Gastrocnemius medialis (tissue), 4 donors: ENCODE results near the gene TMSB10. TPM values are rescaled to one million over a fixed set of nuclear protein-coding genes. Genes with fewer than 3 reads are reported as not detected.

Experiments
- ATAC-seq, 2 donors: fragments of 150-250 bp; one replicate each; pipeline ENCODE4 v1.9.1; 2016
- DNase-seq, 2 donors: peaks; one replicate each; pipeline ENCODE4 v3.0.0-alpha.2; 2019
- H3K27ac ChIP-seq, 4 donors: fragments of 200-600 bp; sonication (generic); 1 replicate in 1 of 4; 2 replicates in 3 of 4; pipeline ENCODE4 v1.5.1; 2016 to 2018; ENCODE audit warnings: mild to moderate bottlenecking in 2 of 4, moderate library complexity in 1 of 4
- H3K27me3 ChIP-seq, 3 donors: fragments of 200-600 bp; sonication (generic) in 2 of 3; 1 replicate in 1 of 3; 2 replicates in 2 of 3; pipeline versions ENCODE4 v1.5.1 to v1.6.0; 2016 to 2019; ENCODE audit warnings: mild to moderate bottlenecking in 1 of 3, moderate library complexity in 1 of 3
- H3K36me3 ChIP-seq, 2 donors: fragments of 200-600 bp; sonication (generic) in 1 of 2; one replicate each; pipeline ENCODE4 v1.5.1; 2017 to 2018
- H3K4me1 ChIP-seq, 2 donors: fragments of 200-600 bp; sonication (generic) in 1 of 2; one replicate each; pipeline ENCODE4 v1.5.1; 2016 to 2017; ENCODE audit warnings: mild to moderate bottlenecking in 2 of 2
- H3K4me3 ChIP-seq, 4 donors: fragments of 200-600 bp; sonication (generic) in 3 of 4; 1 replicate in 1 of 4; 2 replicates in 3 of 4; pipeline ENCODE4 v1.5.1; 2016 to 2019; ENCODE audit warnings: mild to moderate bottlenecking in 2 of 4
- H3K9me3 ChIP-seq, 3 donors: fragments of 200-600 bp; sonication (generic) in 2 of 3; 1 replicate in 1 of 3; 2 replicates in 2 of 3; pipeline ENCODE4 v1.5.1; 2016 to 2019
- CTCF ChIP-seq, 5 experiments: fragments of 450-650 bp in 3 of 5; fragments of 200-600 bp in 2 of 5; sonication (generic) in 2 of 5; IDR thresholded peaks in 4 of 5; conservative IDR thresholded peaks in 1 of 5; 1 replicate in 4 of 5; 2 replicates in 1 of 5; pipeline ENCODE4 v1.5.1; 2016 to 2019; ENCODE audit warnings: antibody characterized with exemption in 5 of 5, mild to moderate bottlenecking in 3 of 5, moderate library complexity in 3 of 5
- POLR2A ChIP-seq, 2 donors: fragments of 450-650 bp; IDR thresholded peaks; one replicate each; pipeline ENCODE4 v1.6.1; 2017; ENCODE audit warnings: antibody characterized with exemption in 2 of 2, mild to moderate bottlenecking in 2 of 2, moderate library complexity in 2 of 2
- in situ Hi-C, 4 donors: fragments of 200-750 bp; cut with MboI; loops; one replicate each; pipeline versions ENCODE4 v1.15.0 to v1.8.0; 2017; ENCODE audit warnings: low sequenced_read_pairs in 4 of 4
- intact Hi-C: fragments of 100-400 bp; cut with DNase I; formaldehyde crosslinking; loops from one replicate; pipeline ENCODE4 v1.15.1; 2023; ENCODE audit warnings: low total_unique reads
- total RNA-seq, 4 donors: library from RNA; depleted of rRNA; stranded (reverse); fragments of >200 nt; gene quantifications; one replicate each; pipeline versions ENCODE4 v1.1.0 to v1.2.3, GENCODE V29; 2016

The TMSB10 gene
- total RNA-seq, 4 donors from 2014 or later: 329 to 954 (median 486) TPM

DNA sequence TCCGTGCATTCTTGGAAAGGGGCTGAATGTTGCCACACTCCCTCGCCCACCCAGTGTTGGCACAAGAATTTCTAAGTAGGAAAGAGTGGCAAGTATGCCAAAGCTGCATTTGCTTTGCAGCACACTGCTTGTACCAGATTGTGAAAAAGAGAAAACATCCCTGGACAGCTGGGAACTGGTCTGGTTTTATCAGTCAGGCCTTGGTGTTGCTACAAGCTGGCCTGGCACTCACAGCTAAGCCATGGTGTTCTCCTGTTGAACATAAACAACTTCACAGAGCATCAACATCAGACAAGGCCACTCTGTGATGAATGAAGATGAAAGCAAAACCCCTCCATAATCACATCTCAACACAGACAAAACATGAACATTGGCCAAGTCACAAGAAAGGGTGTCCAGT is 20.3 kb upstream of the TMSB10 start:
- Histone ChIP-seq H3K27ac (no peak overlapping the region), H3K9me3 (no peaks in the 10 kb centered on the region), H3K4me1 (peaks cover 16 to 19% of the 10 kb centered on the region in 2 donors), H3K4me3 (no peak overlapping the region), H3K36me3 (no peaks in the 10 kb centered on the region), H3K27me3 (peaks cover 15 to 24% (median 19%) of the 10 kb centered on the region in 3 donors)
- no peak for ATAC-seq
- DNase-seq: no peak
- in situ Hi-C loops (loop anchor here in 3 of 4 donors (10.0 kb wide), 1 partner anchor 390 kb away; no protein-coding TSS in a partner anchor), intact Hi-C loops (no loop called here)
- no peak for TF ChIP-seq POLR2A (IDR thresholded peaks at IDR 0.05)
- no peak for TF ChIP-seq CTCF (IDR thresholded peaks at IDR 0.05 in 4 of 5, conservative IDR thresholded peaks at IDR 0.05 in 1 of 5)

GRCh38 chr2:84886791-84887190 is 18.7 kb upstream of the TMSB10 start:
- ATAC-seq (no peak), DNase-seq (no peak)
- peaks cover 0 to 8% (median 2%) of the 10 kb centered on the region in 3 donors for H3K27me3 ChIP-seq
- peaks cover 3 to 5% of the 10 kb centered on the region in 2 donors for H3K4me1 ChIP-seq
- no peak for TF ChIP-seq CTCF (IDR thresholded peaks at IDR 0.05 in 4 of 5, conservative IDR thresholded peaks at IDR 0.05 in 1 of 5)
- no peak for TF ChIP-seq POLR2A (IDR thresholded peaks at IDR 0.05)
- no peaks in the 10 kb centered on the region for H3K36me3 ChIP-seq
- H3K9me3 ChIP-seq: no peaks in the 10 kb centered on the region
- no peak overlapping the region for H3K27ac ChIP-seq
- in situ Hi-C loops (loop anchor here in 3 of 4 donors (10.0 kb wide), 1 partner anchor 392 kb away; no protein-coding TSS in a partner anchor), intact Hi-C loops (no loop called here)
- no peak overlapping the region for H3K4me3 ChIP-seq

DNA sequence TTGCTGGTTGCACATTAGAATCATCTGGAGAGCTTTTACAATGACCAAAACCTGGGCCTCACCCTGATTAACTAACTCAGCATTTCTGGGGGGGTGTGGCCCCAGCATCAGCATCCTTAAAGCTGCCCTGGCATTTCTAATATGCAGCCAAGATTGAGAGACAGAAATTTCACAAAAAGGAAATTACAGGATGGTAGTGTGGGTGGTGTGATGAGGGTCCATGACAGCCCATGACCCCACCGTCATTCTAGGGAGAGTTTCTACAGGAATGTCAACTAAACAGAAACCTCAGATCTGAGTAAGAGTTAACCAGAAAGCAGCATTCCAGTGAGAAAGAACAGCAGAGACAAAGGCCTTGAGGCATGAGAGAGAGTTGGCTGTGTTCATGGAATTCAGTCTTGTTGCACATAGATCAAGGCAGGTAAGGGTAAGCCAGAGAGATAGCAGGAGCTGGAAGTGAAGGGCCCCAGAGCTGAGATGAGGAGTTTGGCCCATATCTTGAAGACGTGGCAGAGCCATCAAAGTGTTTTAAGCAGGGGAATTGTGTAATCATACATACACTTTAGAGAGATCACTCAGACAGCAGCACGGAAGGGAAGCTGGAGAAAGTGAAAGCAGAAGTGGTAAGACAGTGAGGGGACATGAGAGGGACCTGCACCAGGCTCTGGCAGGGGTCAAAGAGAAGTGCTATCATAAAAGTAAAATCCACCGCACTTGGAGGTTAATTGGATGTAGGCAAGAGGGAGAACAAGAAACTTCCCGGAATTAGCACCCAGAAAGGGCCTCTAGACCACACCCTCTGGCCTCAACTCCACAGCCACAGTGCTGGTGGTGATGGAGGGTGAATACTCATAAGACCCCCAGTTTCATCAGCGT is 16.8 kb upstream of the TMSB10 start:
- Histone ChIP-seq H3K4me1 (no peaks in the 10 kb centered on the region), H3K4me3 (peak overlapping the region in 1 of 4 donors; percentile 31), H3K27me3 (no peaks in the 10 kb centered on the region), H3K36me3 (no peaks in the 10 kb centered on the region), H3K27ac (peak overlapping the region in 2 of 4 donors; percentile 7 to 31), H3K9me3 (no peaks in the 10 kb centered on the region)
- DNase-seq (no peak), ATAC-seq (peak; percentile 62 to 65)
- in situ Hi-C loops (loop anchor here in 3 of 4 donors (10.0 kb wide), 1 partner anchor 394 kb away; no protein-coding TSS in a partner anchor), intact Hi-C loops (no loop called here)
- TF ChIP-seq POLR2A (IDR thresholded peaks at IDR 0.05): no peak

DNA sequence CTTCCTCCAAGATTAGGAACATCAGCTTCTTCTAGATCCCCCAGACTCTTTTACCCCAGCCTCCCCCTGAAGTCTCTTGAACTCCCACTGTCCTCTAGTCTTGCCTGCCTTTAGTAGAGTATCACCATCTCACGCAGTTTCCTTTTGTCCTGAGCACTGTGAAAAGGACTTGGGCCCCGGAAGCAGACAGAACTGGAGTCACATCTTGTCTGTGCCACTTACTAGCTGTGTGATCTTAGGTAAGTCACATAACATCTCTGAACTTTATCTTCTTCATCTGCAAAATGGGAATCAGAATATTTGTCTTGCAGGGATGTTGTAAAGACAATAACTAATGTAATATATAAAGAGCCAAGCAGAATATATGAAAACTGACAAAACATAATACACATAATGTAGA is 16.1 kb upstream of the TMSB10 start:
- intact Hi-C loops (no loop called here), in situ Hi-C loops (loop anchor here in 3 of 4 donors (10.0 kb wide), 1 partner anchor 395 kb away; no protein-coding TSS in a partner anchor)
- ATAC-seq (no peak), DNase-seq (no peak)
- H3K36me3 ChIP-seq: no peaks in the 10 kb centered on the region
- H3K4me3 ChIP-seq: no peak overlapping the region
- peak overlapping the region in 2 of 4 donors; percentile 7 to 31 for H3K27ac ChIP-seq
- no peaks in the 10 kb centered on the region for H3K9me3 ChIP-seq
- H3K4me1 ChIP-seq: no peaks in the 10 kb centered on the region
- no peaks in the 10 kb centered on the region for H3K27me3 ChIP-seq
- TF ChIP-seq CTCF (IDR thresholded peaks at IDR 0.05 in 4 of 5, conservative IDR thresholded peaks at IDR 0.05 in 1 of 5): no peak

DNA sequence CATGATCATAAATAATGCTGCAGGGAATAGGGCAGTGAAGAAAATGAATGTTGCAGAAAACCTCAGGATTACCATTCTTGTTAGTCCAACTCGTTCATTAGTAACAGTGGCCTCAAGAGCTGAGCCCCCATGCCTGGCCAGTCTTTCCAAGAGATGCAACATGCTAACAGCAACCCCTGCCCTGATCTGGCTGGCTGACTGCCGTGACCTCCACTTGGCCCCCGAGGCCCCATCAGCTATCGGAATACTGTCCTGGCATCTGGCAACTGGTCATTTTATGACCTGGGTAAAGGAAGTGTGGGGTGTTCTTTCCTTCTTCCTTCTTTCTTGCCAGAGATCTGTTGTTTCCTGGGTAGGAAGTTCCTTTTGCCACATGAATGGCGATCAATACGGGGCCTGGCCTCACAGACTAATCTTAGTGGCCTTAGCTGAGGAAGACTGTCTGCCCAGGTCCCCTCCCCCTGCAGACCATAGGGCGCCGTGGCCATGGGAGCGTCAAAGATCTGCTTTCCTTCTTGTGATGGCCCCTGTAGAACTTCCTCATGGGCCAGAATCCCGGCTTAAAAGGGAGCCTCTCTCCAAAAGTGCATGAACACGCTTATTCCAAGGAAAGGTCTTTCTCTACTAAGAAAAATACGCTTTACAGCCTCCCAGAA is 14.0 kb upstream of the TMSB10 start:
- DNase-seq (no peak), ATAC-seq (no peak)
- TF ChIP-seq CTCF (IDR thresholded peaks at IDR 0.05 in 4 of 5, conservative IDR thresholded peaks at IDR 0.05 in 1 of 5) (no peak), POLR2A (IDR thresholded peaks at IDR 0.05) (no peak)
- intact Hi-C loops (no loop called here), in situ Hi-C loops (no loop called here)
- no peaks in the 10 kb centered on the region for H3K4me1 ChIP-seq
- H3K4me3 ChIP-seq: no peak overlapping the region
- H3K27me3 ChIP-seq: no peaks in the 10 kb centered on the region
- H3K36me3 ChIP-seq: no peaks in the 10 kb centered on the region
- H3K27ac ChIP-seq: no peak overlapping the region
- no peaks in the 10 kb centered on the region for H3K9me3 ChIP-seq
